Measurements from ENCODE around the gene CCDC185.

GRCh38 chr1:223345720-223346119, 47.5 kb upstream of the CCDC185 start:
- TF ChIP-seq CTCF (conservative IDR thresholded peaks at IDR 0.05) (no peak), EZH2 (IDR thresholded peaks at IDR 0.05; ENCODE audit: low read depth) (no peak)

All from PC-9 (cell line).